HEK293 (cell line): ENCODE results near the gene CCDC92.

Experiments
- CTCF ChIP-seq: fragments of 450-650 bp; formaldehyde crosslinking; IDR thresholded peaks from 2 replicates; pipeline ENCODE4 v1.5.1; 2016; ENCODE audit warnings: missing biosample characterization, missing genetic modification characterization
- PBX3 ChIP-seq: sonication (generic); formaldehyde crosslinking; IDR thresholded peaks from 2 replicates; pipeline ENCODE4 v1.8.1; 2022; ENCODE audit warnings: mild to moderate bottlenecking, moderate library complexity, missing genetic modification reagents
- REPIN1 ChIP-seq: fragments of 450-650 bp; formaldehyde crosslinking; IDR thresholded peaks from 2 replicates; pipeline ENCODE4 v1.5.1; 2017; ENCODE audit warnings: missing biosample characterization, missing genetic modification characterization, low read depth
- ZBTB20 ChIP-seq: fragments of 450-650 bp; formaldehyde crosslinking; IDR thresholded peaks from 2 replicates; pipeline ENCODE4 v1.5.1; 2016; ENCODE audit warnings: missing biosample characterization, missing genetic modification characterization
- ZNF140 ChIP-seq: fragments of 450-650 bp; formaldehyde crosslinking; IDR thresholded peaks from 2 replicates; pipeline ENCODE4 v1.5.1; 2016; ENCODE audit warnings: missing biosample characterization, missing genetic modification characterization
- ZNF24 ChIP-seq: fragments of 450-650 bp; formaldehyde crosslinking; IDR thresholded peaks from 2 replicates; pipeline ENCODE4 v1.5.1; 2016; ENCODE audit warnings: missing biosample characterization, missing genetic modification characterization
- ZNF404 ChIP-seq: fragments of 450-650 bp; formaldehyde crosslinking; IDR thresholded peaks from 2 replicates; pipeline ENCODE4 v1.5.1; 2017; ENCODE audit warnings: missing biosample characterization, missing genetic modification characterization
- ZNF488 ChIP-seq: fragments of 450-650 bp; formaldehyde crosslinking; IDR thresholded peaks from 2 replicates; pipeline ENCODE4 v1.5.1; 2016; ENCODE audit warnings: missing biosample characterization, missing genetic modification characterization
- TF ChIP-seq, protein P1 (sequence below): fragments of 450-650 bp; formaldehyde crosslinking; IDR thresholded peaks from 2 replicates; pipeline ENCODE4 v1.5.1; 2016; ENCODE audit warnings: missing biosample characterization, missing genetic modification characterization

GRCh38 chr12:123950476-123951349, 21.9 kb downstream of the CCDC92 start:
- TF ChIP-seq ZNF404 (tag by site-specific recombination) (no peak), ZBTB20 (tag by site-specific recombination) (no peak), CTCF (tag by site-specific recombination) (no peak), REPIN1 (no peak), ZNF140 (tag by site-specific recombination) (no peak), ZNF488 (tag by site-specific recombination) (no peak), ZNF24 (tag by site-specific recombination) (no peak), PBX3 (CRISPR knock-in tag) (no peak)
- TF ChIP-seq, protein P1, sequence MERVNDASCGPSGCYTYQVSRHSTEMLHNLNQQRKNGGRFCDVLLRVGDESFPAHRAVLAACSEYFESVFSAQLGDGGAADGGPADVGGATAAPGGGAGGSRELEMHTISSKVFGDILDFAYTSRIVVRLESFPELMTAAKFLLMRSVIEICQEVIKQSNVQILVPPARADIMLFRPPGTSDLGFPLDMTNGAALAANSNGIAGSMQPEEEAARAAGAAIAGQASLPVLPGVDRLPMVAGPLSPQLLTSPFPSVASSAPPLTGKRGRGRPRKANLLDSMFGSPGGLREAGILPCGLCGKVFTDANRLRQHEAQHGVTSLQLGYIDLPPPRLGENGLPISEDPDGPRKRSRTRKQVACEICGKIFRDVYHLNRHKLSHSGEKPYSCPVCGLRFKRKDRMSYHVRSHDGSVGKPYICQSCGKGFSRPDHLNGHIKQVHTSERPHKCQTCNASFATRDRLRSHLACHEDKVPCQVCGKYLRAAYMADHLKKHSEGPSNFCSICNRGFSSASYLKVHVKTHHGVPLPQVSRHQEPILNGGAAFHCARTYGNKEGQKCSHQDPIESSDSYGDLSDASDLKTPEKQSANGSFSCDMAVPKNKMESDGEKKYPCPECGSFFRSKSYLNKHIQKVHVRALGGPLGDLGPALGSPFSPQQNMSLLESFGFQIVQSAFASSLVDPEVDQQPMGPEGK (tag by site-specific recombination): no peak
